GM21619 (cell line): ENCODE results near the gene TMEM106B.
"Not testable (repeated sequence)": the region's sequence is repeated elsewhere in the genome, so short reads cannot be mapped to it uniquely, and the experiment has no call there.

Source experiments
- ATAC-seq: cut with Tn5 transposase; IDR thresholded peaks from one replicate; pipeline ENCODE4 v1.9.1; 2021; ENCODE audit not compliant: unreplicated experiment

TMEM106B gene

GRCh38 chr7:12211054-12211710, at the start of gene TMEM106B:
TMEM106B (plus strand) TSS chr7:12211294; CDS start chr7:12214811, 3,517 bp downstream.
- ATAC-seq: peak; percentile 96

- ATAC-seq: no peak
Measured at GRCh38 chr7:12162415-12163113, 48.5 kb upstream of the TMEM106B start.

DNA sequence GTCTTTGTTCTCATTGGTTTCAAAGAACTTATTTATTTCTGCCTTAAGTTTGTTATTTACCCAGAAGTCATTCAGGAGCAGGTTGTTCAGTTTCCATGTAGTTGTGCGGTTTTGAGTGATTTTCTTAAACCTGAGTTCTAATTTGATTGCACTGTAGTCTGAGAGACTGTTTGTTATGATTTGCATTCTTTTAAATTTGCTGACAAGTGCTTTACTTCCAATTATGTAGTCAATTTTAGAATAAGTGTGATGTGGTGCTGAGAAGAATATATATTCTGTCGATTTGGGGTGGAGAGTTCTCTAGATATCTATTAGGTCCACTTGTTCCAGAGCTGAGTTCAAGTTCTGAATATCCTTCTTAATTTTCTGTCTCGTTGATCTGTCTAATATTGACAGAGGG, 43.0 kb upstream of the TMEM106B start:
- not testable (repeated sequence) for ATAC-seq

DNA sequence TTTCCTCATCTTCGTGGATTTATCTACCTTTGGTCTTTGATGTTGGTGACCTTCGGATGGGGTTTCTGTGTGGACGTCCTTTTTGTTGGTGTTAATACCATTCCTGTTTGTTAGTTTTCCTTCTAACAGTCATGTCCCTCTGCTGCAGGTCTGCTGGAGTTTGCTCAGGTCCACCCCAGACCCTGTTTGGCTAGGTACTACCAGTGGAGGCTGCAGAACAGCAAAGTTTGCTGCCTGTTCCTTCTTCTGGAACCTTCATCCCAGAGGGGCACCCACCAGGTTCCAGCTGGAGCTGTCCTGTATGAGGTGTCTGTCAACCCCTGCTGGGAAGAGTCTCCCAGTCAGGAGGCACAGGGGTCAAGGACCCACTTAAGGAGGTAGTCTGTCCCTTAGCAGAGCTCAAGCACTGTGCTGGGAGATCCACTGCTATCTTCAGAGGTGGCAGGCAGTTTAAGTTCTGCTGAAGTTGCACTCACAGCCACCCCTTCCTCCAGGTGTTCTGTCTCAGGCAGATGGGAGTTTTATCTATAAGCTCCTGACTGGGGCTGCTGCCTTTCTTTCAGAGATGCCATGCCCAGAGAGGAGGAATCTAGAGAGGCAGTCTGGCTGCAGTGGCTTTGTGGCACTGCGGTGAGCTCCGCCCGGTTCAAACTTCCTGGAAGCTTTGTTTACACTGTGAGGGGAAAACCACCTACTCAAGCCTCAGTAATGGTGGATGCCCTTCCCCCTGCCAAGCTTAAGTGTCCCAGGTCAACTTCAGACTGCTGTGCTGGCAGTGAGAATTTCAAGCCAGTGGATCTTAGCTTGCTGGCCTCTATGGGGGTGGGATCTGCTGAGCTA, 40.9 kb upstream of the TMEM106B start:
- ATAC-seq: not testable (repeated sequence)

DNA sequence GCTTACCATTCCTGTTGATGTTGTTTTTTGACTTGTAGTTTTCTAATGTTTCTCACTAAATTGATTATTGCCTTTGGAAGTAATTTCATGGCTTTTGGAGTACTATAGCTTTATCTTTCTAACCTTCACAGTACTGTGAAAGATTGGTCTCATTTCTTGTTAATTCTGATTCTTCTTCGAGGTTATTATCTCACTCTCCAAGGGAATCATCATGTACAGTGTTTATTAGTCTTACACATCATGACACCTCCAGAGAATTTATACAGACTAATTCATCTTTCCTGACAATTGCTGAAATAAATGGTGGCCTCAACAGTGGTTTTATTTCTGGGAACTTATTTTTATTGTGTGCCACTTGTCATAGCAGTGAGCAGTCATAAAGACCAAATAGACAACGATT, 37.4 kb upstream of the TMEM106B start:
- no peak for ATAC-seq

GRCh38 chr7:12174931-12175330, 36.2 kb upstream of the TMEM106B start:
- ATAC-seq: no peak

GRCh38 chr7:12178317-12178716, 32.8 kb upstream of the TMEM106B start:
- no peak for ATAC-seq

DNA sequence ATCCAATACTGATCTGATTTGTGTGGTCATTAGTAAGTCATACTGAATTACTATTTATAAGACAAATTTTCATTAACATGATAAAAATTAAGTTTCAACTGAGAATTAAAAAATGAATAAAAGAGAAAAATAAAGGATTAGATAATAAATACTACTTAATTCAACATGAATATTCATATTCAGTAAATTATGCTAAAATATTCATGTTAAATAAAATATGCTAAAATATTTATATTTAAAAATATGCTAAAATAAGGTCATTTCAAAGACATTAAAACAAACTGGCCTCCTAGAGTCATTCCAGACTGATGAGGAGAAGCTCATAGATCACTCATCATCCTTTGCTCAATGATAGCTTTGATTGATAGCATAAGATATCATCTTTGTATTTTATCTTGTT, 16.7 kb upstream of the TMEM106B start:
- ATAC-seq: no peak

DNA sequence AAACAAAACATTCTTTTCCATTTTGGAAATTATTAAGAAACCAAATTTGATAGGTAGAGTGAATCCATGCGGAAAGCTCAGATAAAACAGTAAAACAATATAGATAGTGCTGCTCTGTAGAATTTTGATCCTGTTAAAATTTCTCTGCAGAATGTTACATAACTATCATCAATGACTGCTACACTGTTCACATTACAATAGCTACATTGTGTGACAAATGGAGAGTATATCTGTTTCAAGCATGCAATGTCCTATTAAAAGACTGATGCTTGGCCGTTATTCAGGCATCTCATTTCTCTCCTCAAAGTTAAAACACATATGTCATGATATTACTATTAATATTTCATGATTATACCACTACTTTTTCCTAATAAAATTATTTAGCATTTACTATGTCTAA, 14.7 kb upstream of the TMEM106B start:
- ATAC-seq: no peak

DNA sequence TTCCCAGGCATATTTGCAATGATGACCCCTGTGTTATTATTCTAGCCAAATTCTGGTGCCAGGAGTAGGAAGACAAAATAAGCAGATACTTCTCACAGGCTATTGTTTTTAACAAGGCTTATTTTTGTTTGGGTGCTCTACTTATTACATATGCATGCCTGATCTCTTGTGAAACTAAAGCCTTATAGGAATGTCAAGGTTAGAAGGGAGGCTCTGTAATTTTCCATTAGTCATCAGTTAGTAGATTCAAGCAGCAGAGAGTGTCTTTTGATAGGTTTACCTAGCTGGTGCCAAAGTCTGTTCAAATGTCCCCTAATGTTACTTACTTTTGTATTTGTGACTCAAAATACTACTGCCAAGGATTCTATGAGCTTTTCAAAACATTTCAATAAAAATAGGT, 11.7 kb upstream of the TMEM106B start:
- no peak for ATAC-seq

DNA sequence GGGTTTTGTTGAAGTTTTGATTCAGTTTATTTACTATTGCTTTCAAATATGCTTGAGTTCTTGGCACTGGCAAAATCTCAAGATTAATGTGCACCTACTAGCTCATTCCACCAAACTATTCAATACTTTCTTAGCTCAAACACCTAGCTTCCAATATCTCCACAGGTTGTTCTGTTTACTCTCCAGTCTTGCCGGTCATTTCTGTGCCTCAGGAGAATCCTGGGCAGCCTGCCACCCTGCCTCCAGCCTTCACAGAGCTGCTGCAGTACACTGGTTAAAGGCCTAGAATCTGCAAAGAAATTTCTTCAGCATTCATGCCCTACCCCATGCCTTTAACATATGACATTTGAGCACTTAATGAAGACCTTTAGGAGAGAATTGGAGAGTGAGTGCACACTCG, 4.0 kb upstream of the TMEM106B start:
- no peak for ATAC-seq

DNA sequence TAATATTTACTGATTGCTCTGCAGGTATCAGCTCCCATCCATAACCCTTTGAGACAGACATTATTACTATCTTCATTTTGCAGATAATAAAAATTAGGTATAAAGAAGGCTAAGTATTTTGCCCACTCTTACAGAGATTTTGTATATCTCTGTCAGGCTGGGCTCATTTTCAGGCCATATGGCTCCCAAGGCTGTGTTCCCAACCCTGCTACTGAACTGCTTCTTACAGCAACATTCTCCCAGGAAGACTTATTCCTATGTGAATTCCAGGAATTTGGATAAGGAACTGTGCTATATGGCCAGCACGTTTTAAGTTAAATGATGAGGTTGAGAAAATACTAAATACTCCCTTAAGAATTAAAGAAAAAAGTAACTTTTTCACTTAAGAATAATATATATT, 1.9 kb upstream of the TMEM106B start:
- no peak for ATAC-seq

DNA sequence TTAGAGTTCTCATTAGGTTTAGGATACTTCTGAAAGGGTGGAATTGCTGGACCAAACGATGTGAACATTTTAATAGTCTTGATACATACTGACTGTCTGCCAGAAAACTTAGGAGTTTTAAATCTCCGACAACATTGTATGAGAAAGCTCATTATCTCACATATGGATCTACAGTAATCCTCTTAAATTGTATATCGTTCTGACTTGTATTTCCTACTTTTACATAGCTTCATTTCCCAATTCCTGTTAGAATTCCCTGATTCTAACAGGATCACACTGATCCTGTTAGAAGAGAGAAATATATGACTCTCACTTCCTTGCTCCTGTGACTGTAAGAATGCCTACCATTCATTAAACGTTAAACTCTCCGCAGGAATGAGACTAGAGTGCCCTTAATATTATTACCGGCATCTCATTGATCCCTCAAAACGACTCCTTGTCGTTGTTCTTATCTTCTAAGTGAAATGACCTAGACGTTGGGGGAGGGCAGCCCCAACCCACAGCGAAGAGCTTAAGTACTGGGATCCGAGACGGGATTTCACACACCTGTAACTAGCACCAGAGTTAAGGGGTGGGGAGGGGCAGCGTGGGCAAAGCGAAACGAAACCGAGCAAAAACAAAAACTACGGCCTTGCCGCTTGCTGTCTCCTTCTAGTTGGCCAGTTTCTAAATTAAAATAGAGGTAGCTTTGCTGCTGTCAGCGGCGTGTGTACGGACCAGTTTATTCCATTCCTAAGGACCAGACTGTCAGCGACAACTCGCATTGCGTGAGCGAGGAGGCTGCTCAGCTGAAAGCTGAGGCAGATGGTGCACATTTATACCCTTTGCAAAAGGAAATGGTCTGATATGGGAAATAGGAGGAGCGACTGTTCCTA, 678 bp upstream of the TMEM106B start:
- ATAC-seq: peak; percentile 28

DNA sequence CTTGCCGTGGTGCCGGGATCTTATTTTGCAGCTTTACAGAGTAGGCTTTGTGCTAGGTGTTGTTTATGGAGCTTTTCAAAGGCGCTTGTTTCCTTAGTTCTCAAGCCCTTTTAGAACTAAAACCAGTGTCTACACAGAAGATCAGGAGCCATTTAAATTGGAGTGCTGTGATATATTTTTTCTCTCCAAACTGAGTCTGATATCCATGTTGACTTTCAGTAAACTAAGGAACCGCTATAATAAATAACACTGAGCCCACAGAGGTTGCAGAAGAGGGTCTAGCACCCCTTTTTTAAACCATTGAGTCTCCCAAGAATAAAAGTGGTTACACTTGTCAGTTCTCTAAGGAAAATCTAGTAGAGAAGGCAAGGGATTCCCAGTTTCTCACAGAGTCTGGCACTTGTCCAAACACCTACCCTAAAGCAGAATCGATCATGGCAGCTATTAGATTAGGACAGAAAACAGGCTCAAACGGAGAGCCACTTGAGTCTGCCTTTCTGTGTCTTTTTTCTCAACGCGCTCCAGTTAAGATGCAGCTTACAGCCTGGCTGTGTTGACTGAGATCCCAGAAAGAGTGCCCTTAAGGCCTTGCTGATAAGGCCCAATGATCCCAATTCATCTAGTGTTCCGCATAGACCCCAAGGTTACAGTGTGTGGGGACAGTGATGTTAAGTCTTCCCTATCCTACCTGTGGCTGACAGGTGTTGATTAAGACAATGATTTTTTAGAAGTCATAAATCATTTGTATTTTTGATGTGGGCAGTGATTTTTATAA, 804 bp downstream of the TMEM106B start:
- no peak for ATAC-seq

DNA sequence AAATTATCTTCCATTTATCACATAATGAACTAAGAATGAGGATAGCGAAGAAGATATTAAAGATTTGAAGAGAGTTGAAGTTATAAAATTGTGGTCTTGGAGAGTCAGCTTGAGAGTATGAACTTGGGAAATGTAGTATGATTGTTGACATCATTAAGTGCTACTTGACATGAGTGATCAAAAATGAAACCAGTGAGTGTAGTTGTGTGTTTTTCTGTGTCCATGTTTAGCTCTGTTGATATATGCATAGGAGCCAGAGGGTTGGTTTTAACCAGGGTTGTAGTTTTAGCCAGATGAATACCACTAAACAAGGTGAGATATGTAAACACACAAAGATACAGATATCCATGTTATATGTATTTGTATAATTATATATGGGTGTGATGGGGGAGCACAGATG, 6.2 kb downstream of the TMEM106B start:
- ATAC-seq: no peak

- no peak for ATAC-seq
Measured at GRCh38 chr7:12220389-12221046, 9.4 kb downstream of the TMEM106B start.

DNA sequence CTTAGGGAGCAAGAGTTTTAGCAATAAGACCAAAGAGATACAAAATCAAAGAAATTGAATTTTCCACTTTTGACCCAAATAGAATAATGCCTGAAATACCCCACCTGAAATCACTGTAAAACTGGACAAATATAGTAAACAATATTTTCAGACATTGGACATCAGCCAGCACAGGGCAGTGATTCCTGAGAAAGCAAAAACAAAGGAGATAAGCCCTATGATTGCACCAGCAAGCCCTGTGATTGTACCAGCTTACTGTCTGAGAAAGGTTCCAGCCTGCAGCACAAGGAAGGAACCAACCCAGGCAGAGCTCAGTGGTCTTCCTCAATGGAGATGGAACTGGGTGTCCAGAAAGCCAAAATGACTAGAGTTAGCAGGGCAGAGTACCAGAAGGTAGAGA, 10.3 kb downstream of the TMEM106B start:
- ATAC-seq: no peak

GRCh38 chr7:12222889-12223579, 11.9 kb downstream of the TMEM106B start:
- peak; percentile 92 for ATAC-seq

GRCh38 chr7:12225017-12225416, 13.9 kb downstream of the TMEM106B start:
- ATAC-seq: not testable (repeated sequence)
